GM19438 (cell line): ENCODE data around the gene HSPA1L.

Experiments
- ATAC-seq: cut with Tn5 transposase; IDR thresholded peaks from one replicate; pipeline ENCODE4 v1.9.1; 2021; ENCODE audit warnings: low read depth; ENCODE audit not compliant: unreplicated experiment

Gene HSPA1L

GRCh38 chr6:31768363-31769257, 46.5 kb downstream of the HSPA1L start:
- no peak for ATAC-seq

- ATAC-seq: no peak
Observed at GRCh38 chr6:31767096-31767645, 47.9 kb downstream of the HSPA1L start.

- ATAC-seq: no peak
Observed at GRCh38 chr6:31765910-31766794, 48.9 kb downstream of the HSPA1L start.

DNA sequence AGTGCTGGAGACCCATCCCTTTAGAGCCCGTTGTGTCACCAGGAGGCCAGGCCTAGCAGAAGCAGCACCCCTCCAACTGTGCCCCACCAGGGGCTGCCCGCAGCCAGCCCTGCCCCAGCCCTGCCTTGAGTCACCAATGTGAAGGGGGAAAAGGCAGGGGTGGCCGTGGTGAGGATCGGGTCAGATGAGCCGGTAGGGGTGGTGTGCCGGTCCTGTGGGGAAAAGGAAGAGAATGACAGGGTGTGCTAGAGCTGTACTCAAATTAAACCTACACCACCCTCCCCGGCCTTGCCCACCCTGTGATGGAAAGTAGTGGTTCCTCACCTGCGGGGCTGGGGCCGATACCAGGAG, 49.5 kb downstream of the HSPA1L start:
- no peak for ATAC-seq

- no peak for ATAC-seq
Observed at GRCh38 chr6:31764198-31764597, 50.9 kb downstream of the HSPA1L start.

GRCh38 chr6:31763619-31763940, 51.5 kb downstream of the HSPA1L start:
- no peak for ATAC-seq

DNA sequence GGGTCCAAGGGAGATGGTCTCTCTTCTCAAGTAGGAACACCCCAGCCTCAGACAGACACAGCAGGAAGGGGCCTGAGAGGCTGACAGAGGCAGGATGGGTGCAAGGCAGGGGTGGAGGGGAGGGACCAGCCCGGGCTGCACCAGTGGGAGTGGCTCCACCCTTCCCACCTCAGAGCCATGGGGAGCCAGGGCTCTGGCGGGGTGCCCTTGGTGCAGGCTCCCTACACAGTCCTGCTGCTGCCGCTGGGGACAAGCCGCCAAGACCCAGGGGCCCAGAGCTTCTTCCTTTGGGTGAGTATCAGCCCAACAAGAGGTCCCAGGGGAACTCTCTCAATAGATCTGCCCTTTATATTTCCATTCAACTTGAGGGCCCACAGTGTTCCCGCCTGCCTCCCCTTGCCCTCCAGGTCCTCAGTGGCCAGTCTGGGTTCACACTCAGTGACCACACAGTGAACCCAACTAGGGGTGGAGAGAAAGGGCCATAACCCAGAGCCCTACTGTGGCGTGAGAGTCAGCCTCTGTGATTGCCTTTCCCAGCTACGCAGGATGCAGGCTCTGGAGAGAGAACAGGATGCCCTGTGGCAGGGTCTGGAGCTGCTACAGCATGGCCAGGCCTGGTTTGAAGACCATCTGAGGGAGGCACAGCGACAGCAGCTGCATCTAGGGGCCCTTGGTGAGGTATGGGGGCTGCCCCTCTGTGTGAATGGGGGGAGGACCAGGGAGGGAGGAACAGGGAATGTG, 52.0 kb downstream of the HSPA1L start:
- no peak for ATAC-seq

- no peak for ATAC-seq
Observed at GRCh38 chr6:31762356-31762755, 52.7 kb downstream of the HSPA1L start, which contains the start of gene SAPCD1. Gene SAPCD1 (plus strand): TSS chr6:31762656. CDS start chr6:31763055, 399 bp downstream.

DNA sequence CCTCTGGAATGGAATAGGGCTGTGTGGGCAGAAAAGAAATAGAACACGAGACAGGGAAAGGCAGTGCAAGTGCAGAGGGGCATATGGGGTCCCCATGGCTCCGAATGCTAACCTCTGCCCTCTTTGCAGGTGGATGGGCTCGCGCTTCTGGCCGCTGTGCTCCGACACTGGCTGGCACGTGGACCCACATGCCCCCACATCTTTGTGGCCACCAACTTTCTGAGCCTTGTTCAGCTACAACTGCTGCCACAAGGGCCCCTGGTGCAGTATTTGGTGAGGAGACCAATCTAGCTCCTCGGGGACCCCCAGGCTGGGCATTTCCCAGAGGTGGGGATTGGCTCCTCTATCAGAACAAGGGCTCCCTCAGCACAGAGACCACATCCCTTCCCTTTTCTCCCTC, 53.7 kb downstream of the HSPA1L start:
- no peak for ATAC-seq

GRCh38 chr6:31760790-31761189, 54.3 kb downstream of the HSPA1L start:
- ATAC-seq: no peak
